ENCODE data around the gene ENTREP3.
"Not testable (repeated sequence)": the region's sequence is repeated elsewhere in the genome, so short reads cannot be mapped to it uniquely, and the experiment has no call there.

DNA sequence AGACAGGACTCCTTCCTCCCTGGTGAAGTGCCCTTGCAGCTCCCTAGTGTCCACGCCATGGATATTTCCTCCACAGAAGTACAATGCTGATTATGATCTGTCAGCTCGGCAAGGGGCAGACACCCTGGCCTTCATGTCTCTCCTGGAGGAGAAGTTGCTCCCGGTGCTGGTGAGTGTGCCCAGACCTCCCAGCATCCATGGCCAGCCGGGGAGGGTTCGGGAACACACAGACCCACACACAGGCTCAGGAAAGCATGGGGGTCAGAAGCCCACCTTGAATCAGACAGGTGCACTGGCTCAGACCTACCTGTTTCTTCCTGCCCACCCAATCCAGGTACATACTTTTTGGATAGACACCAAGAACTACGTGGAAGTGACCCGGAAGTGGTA, 43.2 kb downstream of the ENTREP3 start:
- TF ChIP-seq, protein P1, sequence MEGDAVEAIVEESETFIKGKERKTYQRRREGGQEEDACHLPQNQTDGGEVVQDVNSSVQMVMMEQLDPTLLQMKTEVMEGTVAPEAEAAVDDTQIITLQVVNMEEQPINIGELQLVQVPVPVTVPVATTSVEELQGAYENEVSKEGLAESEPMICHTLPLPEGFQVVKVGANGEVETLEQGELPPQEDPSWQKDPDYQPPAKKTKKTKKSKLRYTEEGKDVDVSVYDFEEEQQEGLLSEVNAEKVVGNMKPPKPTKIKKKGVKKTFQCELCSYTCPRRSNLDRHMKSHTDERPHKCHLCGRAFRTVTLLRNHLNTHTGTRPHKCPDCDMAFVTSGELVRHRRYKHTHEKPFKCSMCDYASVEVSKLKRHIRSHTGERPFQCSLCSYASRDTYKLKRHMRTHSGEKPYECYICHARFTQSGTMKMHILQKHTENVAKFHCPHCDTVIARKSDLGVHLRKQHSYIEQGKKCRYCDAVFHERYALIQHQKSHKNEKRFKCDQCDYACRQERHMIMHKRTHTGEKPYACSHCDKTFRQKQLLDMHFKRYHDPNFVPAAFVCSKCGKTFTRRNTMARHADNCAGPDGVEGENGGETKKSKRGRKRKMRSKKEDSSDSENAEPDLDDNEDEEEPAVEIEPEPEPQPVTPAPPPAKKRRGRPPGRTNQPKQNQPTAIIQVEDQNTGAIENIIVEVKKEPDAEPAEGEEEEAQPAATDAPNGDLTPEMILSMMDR (IDR thresholded peaks at IDR 0.05): not testable (repeated sequence)
- TF ChIP-seq POLR2A (IDR thresholded peaks at IDR 0.05): not testable (repeated sequence)
